ENCODE data around the gene STAC3. TPM values are rescaled to one million over a fixed set of nuclear protein-coding genes. Genes with fewer than 3 reads are reported as not detected.

Gene STAC3
- total and polyA plus RNA-seq, 2 of the 13 experiments (the other 11 are each of a cell fraction or from before 2014, with no cell fraction given) = 0.18 to 0.22 TPM

DNA sequence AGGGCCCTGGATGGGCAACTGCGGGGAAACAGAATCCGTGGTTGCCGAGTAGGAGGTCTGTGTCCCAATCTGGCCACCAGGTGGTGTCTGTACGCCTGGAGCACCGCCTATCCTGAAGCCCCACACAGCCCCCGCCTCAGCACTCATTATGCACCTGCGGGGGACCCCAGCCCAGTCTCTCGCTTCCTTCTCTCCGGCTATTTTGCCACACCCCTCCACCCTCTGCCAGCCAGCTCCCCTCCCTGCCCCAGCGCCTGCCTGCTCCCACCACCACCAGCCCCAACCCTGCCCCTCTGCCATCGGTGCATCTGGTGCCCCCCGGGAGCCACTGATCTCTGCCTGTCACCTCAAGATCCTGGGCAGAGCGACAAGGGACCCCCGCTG lies 36.6 kb downstream of the STAC3 start (continued):
- TF ChIP-seq ZNF674 (CRISPR knock-in tag; IDR thresholded peaks at IDR 0.05; ENCODE audit: low read depth) = no peak
- TF ChIP-seq ZNF142 (CRISPR knock-in tag; IDR thresholded peaks at IDR 0.05) = 0 out of 2 replicates have a peak, but pooled peaks have one; percentile 43
- no peak for TF ChIP-seq ZMYM2 (CRISPR knock-in tag; IDR thresholded peaks at IDR 0.05)
- no peak for TF ChIP-seq ZNF329 (CRISPR knock-in tag; IDR thresholded peaks at IDR 0.05; ENCODE audit: low read depth)
- TF ChIP-seq ZNF30 (CRISPR knock-in tag; IDR thresholded peaks at IDR 0.05) = no peak
- TF ChIP-seq FOSL1 (CRISPR knock-in tag; IDR thresholded peaks at IDR 0.05; ENCODE audit: borderline replicate concordance) = no peak
- TF ChIP-seq, protein P1, sequence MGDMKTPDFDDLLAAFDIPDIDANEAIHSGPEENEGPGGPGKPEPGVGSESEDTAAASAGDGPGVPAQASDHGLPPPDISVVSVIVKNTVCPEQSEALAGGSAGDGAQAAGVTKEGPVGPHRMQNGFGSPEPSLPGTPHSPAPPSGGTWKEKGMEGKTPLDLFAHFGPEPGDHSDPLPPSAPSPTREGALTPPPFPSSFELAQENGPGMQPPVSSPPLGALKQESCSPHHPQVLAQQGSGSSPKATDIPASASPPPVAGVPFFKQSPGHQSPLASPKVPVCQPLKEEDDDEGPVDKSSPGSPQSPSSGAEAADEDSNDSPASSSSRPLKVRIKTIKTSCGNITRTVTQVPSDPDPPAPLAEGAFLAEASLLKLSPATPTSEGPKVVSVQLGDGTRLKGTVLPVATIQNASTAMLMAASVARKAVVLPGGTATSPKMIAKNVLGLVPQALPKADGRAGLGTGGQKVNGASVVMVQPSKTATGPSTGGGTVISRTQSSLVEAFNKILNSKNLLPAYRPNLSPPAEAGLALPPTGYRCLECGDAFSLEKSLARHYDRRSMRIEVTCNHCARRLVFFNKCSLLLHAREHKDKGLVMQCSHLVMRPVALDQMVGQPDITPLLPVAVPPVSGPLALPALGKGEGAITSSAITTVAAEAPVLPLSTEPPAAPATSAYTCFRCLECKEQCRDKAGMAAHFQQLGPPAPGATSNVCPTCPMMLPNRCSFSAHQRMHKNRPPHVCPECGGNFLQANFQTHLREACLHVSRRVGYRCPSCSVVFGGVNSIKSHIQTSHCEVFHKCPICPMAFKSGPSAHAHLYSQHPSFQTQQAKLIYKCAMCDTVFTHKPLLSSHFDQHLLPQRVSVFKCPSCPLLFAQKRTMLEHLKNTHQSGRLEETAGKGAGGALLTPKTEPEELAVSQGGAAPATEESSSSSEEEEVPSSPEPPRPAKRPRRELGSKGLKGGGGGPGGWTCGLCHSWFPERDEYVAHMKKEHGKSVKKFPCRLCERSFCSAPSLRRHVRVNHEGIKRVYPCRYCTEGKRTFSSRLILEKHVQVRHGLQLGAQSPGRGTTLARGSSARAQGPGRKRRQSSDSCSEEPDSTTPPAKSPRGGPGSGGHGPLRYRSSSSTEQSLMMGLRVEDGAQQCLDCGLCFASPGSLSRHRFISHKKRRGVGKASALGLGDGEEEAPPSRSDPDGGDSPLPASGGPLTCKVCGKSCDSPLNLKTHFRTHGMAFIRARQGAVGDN (CRISPR knock-in tag; IDR thresholded peaks at IDR 0.05) = peak; percentile 18; the same call in 1 of the 2 replicates
- TF ChIP-seq ZBTB20 (CRISPR knock-in tag; IDR thresholded peaks at IDR 0.05; ENCODE audit: borderline replicate concordance, low read depth) = no peak
- TF ChIP-seq DR1 (CRISPR knock-in tag; IDR thresholded peaks at IDR 0.05) = no peak
- no peak for TF ChIP-seq ZBTB39 (CRISPR knock-in tag; IDR thresholded peaks at IDR 0.05)
- TF ChIP-seq FOXA1 (IDR thresholded peaks at IDR 0.05) = no peak
- TF ChIP-seq FOXA1 (CRISPR knock-in tag; IDR thresholded peaks at IDR 0.05) = no peak
- no peak for TF ChIP-seq CREB3 (CRISPR knock-in tag; IDR thresholded peaks at IDR 0.05)
- TF ChIP-seq, protein P2, sequence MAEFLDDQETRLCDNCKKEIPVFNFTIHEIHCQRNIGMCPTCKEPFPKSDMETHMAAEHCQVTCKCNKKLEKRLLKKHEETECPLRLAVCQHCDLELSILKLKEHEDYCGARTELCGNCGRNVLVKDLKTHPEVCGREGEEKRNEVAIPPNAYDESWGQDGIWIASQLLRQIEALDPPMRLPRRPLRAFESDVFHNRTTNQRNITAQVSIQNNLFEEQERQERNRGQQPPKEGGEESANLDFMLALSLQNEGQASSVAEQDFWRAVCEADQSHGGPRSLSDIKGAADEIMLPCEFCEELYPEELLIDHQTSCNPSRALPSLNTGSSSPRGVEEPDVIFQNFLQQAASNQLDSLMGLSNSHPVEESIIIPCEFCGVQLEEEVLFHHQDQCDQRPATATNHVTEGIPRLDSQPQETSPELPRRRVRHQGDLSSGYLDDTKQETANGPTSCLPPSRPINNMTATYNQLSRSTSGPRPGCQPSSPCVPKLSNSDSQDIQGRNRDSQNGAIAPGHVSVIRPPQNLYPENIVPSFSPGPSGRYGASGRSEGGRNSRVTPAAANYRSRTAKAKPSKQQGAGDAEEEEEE (CRISPR knock-in tag; IDR thresholded peaks at IDR 0.05; ENCODE audit: borderline replicate concordance) = no peak
- TF ChIP-seq PRPF4 (IDR thresholded peaks at IDR 0.05; ENCODE audit: low read depth, low read length, poor library complexity, severe bottlenecking) = no peak
